Measurements from ENCODE around the gene STAB2.

DNA sequence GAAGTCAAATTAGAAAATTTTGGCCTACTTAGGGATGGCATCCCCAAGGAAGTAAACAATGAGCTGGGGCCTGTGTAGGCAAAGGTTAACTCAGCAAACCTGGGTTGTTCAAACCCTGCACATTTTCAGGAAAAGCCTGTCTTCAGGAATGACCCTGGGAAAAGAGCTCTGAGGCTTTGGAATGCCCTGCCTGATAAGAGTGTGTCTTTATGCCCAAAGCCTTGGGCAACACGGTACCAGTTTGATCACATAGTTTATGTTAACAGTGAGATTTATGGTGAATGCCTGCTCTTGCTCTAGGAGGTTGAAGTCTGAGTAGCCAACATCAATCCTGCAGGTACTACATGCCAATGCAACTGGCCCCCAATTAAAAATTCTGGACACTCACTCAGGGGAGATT is 28.2 kb upstream of the STAB2 start:
- TF ChIP-seq EZH2 (IDR thresholded peaks at IDR 0.05) (no peak), POLR2AphosphoS5 (IDR thresholded peaks at IDR 0.05; ENCODE audit: borderline replicate concordance, low read depth, low read length) (no peak)
